Measurements from ENCODE around the gene PSG11.
"Not testable (repeated sequence)": the region's sequence is repeated elsewhere in the genome, so short reads cannot be mapped to it uniquely, and the experiment has no call there.

The PSG11 gene

GRCh38 chr19:43026369-43026768, at the start of gene PSG11:
PSG11 (minus strand) TSS chr19:43026469; CDS start chr19:43026372, 97 bp downstream.
- not testable (repeated sequence) for DNase-seq

- not testable (repeated sequence) for DNase-seq
Measured at GRCh38 chr19:43062418-43062817, 36.1 kb upstream of the PSG11 start.

- not testable (repeated sequence) for DNase-seq
Measured at GRCh38 chr19:43061326-43061725, 35.1 kb upstream of the PSG11 start.

- DNase-seq = not testable (repeated sequence)
Measured at GRCh38 chr19:43060254-43060653, 34.0 kb upstream of the PSG11 start.

- not testable (repeated sequence) for DNase-seq
Measured at GRCh38 chr19:43059482-43059881, 33.2 kb upstream of the PSG11 start.

- not testable (repeated sequence) for DNase-seq
Measured at GRCh38 chr19:43058440-43058839, 32.2 kb upstream of the PSG11 start.

- not testable (repeated sequence) for DNase-seq
Measured at GRCh38 chr19:43047966-43048365, 21.7 kb upstream of the PSG11 start.

- not testable (repeated sequence) for DNase-seq
Measured at GRCh38 chr19:43046578-43046977, 20.3 kb upstream of the PSG11 start.

- not testable (repeated sequence) for DNase-seq
Measured at GRCh38 chr19:43043492-43044180, 17.4 kb upstream of the PSG11 start.

GRCh38 chr19:43031645-43032044, 5.4 kb upstream of the PSG11 start:
- not testable (repeated sequence) for DNase-seq

- no peak for DNase-seq
Measured at GRCh38 chr19:43028866-43029265, 2.6 kb upstream of the PSG11 start.

GRCh38 chr19:43027985-43028384, 1.7 kb upstream of the PSG11 start:
- not testable (repeated sequence) for DNase-seq

GRCh38 chr19:43027061-43027460, 792 bp upstream of the PSG11 start:
- not testable (repeated sequence) for DNase-seq

GRCh38 chr19:43022098-43022497, 4.2 kb downstream of the PSG11 start:
- not testable (repeated sequence) for DNase-seq

GRCh38 chr19:43021629-43022028, 4.6 kb downstream of the PSG11 start:
- not testable (repeated sequence) for DNase-seq

- DNase-seq = not testable (repeated sequence)
Measured at GRCh38 chr19:43019588-43019987, 6.7 kb downstream of the PSG11 start.

- DNase-seq = not testable (repeated sequence)
Measured at GRCh38 chr19:43005841-43006240, 20.4 kb downstream of the PSG11 start.

GRCh38 chr19:43004846-43005245, 21.4 kb downstream of the PSG11 start:
- not testable (repeated sequence) for DNase-seq

- DNase-seq = not testable (repeated sequence)
Measured at GRCh38 chr19:43003634-43004033, 22.6 kb downstream of the PSG11 start.

GRCh38 chr19:43002948-43003347, 23.3 kb downstream of the PSG11 start:
- DNase-seq = not testable (repeated sequence)

- DNase-seq = not testable (repeated sequence)
Measured at GRCh38 chr19:42996161-42996560, 30.1 kb downstream of the PSG11 start.

- not testable (repeated sequence) for DNase-seq
Measured at GRCh38 chr19:42992029-42992604, 34.2 kb downstream of the PSG11 start.

- no peak for DNase-seq
Measured at GRCh38 chr19:42989851-42990250, 36.4 kb downstream of the PSG11 start.

- not testable (repeated sequence) for DNase-seq
Measured at GRCh38 chr19:42989186-42989585, 37.1 kb downstream of the PSG11 start.

Measured in suppressor macrophage treated with lipopolysaccharide for 4 hours (primary cell).